HG02852 (cell line): ENCODE data around the gene SRRM2.

Experiments
- ATAC-seq: cut with Tn5 transposase; IDR thresholded peaks from one replicate; pipeline ENCODE4 v1.9.1; 2021; ENCODE audit warnings: mild to moderate bottlenecking, moderate library complexity; ENCODE audit not compliant: unreplicated experiment

SRRM2 gene

DNA sequence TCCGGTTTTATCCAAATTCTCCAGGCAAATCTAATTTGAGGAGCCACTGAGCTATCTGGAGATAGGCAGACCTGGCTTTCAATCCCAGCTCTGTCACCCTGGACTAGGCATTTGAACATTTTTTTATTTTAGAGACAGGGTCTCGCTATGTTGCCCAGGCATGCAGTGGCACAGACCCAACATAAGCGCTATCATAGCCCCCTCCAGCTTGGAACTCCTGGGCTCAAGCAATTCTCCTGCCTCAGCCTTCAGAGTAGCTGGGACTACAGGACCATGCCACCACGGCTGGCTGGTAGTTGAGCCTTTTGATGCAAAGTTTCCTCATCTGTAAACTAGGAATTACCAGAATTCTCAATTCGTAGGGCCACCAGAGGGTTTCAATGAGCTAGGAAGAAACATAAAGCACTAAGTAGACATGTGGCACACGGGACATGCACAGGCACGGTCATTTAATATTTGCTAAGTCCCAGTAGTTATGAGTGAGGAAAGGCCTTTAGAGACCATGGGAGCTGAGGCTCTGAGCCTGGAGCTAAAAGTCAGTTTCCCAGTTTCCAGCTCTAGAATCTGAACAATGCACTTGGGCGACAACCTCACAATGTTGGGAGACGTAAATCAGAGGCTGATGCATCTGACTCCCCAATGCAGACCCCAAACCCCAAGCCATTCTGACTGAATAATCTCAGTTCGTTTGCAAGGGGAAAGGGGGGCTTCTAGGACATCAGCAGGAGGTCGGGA, 23.5 kb downstream of the SRRM2 start:
- no peak for ATAC-seq

DNA sequence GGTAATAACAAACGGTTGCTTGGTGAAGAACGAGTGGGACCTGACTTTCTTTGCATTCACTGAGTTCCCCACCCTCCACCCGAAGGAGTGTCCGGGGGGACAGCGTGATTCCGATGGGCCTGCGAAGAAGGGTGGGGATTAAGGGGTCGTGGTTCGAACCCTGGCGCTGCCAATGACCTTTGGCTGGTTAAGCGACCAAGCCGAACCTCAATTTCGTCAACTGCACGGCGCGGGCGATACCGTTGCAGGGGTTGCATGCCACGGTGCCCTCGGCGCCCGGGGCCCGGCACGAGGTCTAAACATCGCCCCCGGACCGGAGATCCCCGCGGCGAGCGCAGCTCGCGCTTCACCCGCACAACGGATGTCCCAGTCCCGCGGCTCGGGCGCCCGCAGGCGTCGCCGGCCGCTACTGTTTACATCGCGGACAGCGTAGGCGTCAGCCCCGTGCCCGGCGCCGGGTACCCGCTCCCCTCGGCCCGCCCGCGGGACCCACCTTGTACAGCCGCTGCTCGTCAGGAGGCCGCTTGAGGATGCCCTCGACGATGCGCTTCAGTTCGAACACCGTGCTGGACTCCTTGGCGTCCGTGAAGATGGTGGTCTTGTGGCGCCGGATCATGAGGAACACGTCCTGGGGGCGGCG, 24.2 kb downstream of the SRRM2 start:
- peak; percentile 20 for ATAC-seq

- peak; percentile 82 for ATAC-seq
Measured at GRCh38 chr16:2777231-2777902, 24.9 kb downstream of the SRRM2 start, which contains the start of gene ELOB. TSS of gene ELOB (minus strand) at chr16:2777280. CDS start at chr16:2777239, 41 bp downstream.

DNA sequence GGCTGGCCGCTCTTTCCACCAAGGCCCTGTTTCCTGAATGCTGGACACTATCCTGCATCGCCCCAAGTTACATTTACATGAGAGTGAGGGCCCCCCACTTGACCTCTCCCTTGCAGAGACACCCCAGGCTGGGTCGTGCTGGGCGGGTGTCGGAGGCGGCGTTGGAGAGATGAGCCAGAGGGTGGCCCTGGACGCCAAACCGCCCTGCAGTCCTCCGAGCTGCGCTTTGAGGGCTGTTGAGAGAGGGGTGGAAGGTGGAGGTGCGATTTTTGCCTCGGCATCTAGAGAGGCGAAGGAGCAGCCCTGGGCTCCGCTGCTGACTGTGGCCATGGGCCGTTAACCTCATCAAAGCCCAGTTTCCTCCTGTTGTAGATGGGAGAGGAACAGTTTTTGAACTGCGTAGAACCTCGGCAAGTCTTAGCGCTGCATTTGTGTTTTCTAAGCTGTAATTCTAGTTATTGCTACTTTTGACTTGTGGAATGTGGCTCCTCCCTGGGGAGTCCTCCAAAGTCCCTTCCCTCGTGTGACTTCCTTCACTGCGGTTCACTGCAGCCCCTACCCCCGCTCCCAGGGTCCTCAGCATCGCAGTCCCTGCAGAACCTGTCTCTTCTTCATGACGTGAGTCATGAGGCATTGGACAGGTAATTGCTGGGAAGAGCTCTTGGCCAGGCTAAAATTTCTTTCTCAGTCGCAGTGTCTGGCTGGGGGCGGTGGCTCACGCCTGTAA, 25.6 kb downstream of the SRRM2 start:
- ATAC-seq: peak; percentile 9

DNA sequence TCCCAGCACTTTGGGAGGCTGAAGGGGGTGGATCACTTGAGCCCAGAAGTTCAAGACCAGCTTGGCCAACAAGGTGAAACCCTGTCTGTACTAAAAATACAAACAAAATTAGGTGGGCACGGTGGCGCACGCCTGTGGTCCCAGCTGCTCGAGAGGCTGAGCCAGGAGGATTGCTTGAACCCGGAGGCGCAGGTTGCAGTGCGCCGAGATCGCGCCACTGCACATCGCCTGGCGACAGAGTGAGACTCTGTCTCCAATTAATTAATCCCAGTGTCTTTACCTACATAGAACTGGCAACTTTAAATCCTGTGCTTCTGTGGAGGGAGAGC, 26.2 kb downstream of the SRRM2 start:
- ATAC-seq: no peak

- no peak for ATAC-seq
Measured at GRCh38 chr16:2779151-2779920, 26.9 kb downstream of the SRRM2 start.

GRCh38 chr16:2779978-2780898, 27.8 kb downstream of the SRRM2 start:
- ATAC-seq: no peak

DNA sequence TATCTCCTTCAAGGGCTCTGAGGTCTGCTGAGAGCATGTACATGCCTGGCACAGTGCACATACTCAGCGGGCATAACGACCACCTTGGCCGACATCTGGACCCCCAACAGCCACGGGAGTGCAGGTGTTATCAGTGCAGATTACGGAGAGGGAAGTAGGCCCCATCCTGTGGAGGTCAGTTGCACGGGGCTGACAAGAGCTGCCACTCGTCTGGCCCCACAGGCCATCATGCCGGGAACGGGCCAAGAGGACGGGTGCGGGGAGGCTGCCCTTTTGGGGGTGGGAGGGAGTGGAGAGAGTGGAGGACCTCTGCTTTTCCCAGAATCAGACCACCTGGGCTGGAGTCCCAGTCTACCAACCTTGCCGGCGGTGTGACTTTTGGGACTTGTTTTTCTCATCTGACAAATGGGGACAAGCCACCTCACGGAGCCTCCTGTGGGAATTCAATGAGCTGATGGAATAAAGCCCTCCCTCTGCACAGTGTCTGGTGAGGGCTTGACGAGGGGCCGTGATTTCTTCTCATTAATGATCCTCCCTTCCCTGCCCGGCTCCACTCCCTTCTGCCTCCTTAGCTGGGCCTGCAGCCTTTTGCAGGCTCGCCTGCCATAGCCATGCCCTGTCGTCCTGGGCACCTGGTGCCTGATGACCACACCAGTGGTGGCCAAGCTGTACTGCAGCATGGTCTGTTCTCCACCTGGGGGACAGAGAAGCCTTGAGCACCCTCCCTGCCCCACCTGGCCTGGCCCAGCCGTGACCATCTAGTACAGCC, 30.3 kb downstream of the SRRM2 start:
- ATAC-seq: no peak

DNA sequence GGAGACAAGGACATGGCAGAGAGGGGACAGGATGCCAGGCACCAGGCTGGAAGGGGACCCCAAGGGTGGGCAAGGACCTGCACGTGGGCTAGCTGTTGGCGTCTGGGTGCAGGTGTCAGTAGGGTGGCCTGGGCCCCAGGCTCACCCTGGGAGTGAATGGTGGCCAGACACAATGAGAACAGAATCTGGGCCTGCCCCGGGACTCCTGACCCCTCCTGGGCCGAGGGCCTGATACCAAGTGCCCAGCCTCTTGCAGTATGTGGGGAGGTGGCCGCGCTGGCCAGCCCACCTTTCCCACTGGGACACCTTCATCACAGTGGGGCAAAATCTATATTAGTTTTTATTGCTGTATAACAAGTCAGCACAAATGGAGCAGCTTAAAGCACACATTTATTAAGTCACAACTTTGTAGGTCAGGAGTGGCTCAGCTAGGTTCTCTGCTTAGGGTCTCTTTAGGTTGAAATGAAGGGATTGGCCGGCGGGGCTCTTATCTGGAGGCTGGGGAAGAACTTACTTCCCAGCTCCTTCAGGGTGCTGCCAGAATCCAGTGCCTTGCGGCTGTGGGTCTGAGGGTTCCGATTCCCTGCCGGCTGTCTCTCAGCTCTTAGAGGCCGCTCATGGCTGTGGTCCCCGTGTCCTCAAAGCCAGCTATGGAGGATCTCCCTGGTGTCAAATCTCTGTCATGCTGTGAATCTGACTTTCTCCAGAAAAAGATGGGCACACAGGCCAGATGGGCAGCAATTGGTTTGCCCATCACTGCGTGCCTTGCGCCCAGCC, 31.3 kb downstream of the SRRM2 start:
- no peak for ATAC-seq

- no peak for ATAC-seq
Measured at GRCh38 chr16:2784358-2785100, 32.1 kb downstream of the SRRM2 start.

GRCh38 chr16:2785101-2785991, 32.9 kb downstream of the SRRM2 start:
- ATAC-seq: no peak

GRCh38 chr16:2786061-2786825, 33.8 kb downstream of the SRRM2 start:
- ATAC-seq: no peak

DNA sequence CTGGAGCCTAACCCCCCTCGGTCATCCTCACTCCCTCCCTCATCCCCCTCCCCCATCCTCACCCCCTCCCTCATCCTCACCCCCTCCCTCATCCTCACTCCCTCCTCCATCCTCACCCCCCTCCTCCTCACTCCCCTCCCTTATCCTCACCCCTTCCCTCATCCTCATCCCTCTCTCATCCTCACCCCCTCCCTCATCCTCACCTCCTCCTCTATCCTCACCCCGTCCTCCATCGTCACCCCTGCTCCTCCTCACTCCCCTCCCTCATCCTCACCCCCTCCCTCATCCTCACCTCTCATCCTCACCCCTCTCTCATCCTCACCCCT, 34.4 kb downstream of the SRRM2 start:
- ATAC-seq: no peak

DNA sequence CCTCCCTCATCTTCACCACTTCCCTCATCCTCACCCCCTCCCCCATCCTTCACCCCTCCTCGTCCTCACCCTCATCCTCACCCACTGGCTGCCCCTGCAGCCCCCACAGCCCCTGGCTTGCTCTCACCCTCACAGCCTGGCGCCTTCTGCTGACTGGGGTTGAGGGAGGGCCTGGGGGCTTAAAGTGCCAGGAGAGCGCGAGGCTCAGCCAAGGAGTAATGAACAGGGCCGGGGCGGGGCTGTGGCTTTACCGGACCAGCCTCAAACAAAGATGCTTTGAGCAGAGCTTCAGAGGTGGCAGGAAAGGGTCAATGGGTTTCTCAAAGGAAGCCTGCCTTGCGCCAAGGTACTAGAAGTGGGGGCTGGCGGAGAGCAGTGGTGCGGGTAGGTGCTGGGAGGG, 35.0 kb downstream of the SRRM2 start, which contains the start of gene PRSS33:
Gene PRSS33, minus strand, starts transcription at position 155 of the 400 bp plus-strand sequence. CDS start 1,013 bp downstream, outside the sequence.
- ATAC-seq: no peak

DNA sequence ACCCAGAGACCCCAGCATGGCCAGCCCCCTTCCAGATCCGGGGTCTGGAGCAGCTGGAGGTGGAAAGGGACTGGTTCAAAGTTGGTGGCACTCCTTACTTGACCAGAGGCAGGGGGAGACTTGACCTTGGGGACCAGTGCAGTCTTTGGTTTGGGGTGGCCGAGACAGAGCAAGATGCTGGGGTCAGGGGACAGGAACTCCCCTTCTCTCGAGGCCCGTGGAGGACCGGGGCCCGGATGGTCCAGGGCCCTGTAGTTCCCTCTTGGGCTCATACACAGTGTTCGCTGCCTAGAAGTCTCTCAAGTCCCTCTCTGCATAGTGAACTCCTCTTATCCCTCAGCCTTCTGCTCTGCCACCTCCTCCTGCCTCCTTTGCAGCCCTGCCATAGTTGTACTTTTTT, 35.5 kb downstream of the SRRM2 start:
- no peak for ATAC-seq

GRCh38 chr16:2790631-2791030, 38.2 kb downstream of the SRRM2 start:
- ATAC-seq: no peak
